Activated naive CD8-positive, alpha-beta T cell treated with anti-CD3 and anti-CD28 coated beads for 36 hours (primary cell): ENCODE measurements around the gene IL36G. TPM values are rescaled to one million over a fixed set of nuclear protein-coding genes. Genes with fewer than 3 reads are reported as not detected.

ENCODE experiments used
- DNase-seq: peaks from one replicate; pipeline ENCODE4 v3.0.0; 2021
- H3K27ac Mint-ChIP-seq: one replicate; pipeline ENCODE4 v1.8.0; 2022; ENCODE audit warnings: mild to moderate bottlenecking, moderate library complexity, mixed read lengths
- H3K27me3 Mint-ChIP-seq: one replicate; pipeline ENCODE4 v1.8.0; 2022; ENCODE audit warnings: mild to moderate bottlenecking, mixed read lengths
- H3K36me3 Mint-ChIP-seq: one replicate; pipeline ENCODE4 v1.8.0; 2021; ENCODE audit warnings: mild to moderate bottlenecking, mixed read lengths
- H3K4me1 Mint-ChIP-seq: one replicate; pipeline ENCODE4 v1.8.0; 2021; ENCODE audit warnings: mixed read lengths
- H3K4me3 Mint-ChIP-seq: one replicate; pipeline ENCODE4 v1.8.0; 2022; ENCODE audit warnings: mild to moderate bottlenecking, moderate library complexity, mixed read lengths
- H3K9me3 Mint-ChIP-seq: one replicate; pipeline ENCODE4 v1.8.0; 2022; ENCODE audit warnings: mixed read lengths
- total RNA-seq, 2 experiments: library from RNA; stranded (reverse); gene quantifications; one replicate each; pipeline ENCODE4 v1.2.3, GENCODE V29; 2021

The IL36G gene
- total RNA-seq, 2 experiments from 2014 or later = not detected

DNA sequence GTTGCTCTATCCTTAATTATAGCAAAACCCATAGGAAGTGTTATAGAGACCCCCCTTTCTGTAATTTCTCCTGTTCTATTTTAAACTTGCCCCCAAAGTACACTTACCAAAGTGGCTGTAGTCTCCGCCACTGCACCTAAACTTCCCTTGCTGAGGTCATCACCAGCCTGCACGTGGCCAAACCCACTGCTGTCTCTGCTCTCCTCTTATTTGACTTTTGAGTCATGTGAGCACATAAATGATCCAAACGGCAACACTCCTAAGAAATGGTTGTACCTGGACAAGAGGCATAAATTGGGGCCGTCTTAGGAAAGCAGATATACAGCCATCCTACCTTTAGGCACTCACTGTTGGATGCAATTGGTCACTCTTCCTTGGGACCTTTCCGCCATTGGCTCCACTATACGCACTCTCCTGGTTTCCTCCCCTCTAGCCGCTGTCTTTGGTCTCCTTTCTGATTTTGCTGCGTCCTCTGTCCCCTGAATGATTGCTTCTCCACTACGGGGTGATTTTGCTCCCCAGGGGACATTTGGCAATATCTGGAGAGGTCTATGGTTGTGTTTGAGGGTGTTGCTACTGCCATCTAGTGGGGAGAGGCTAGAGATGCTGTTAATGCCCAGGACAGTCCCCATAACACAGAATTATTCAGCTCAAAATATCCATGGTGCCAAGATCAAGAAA lies 19.2 kb upstream of the IL36G start:
- Mint-ChIP-seq H3K4me1 (no peaks in the 10 kb centered on the region), H3K27ac (no peak overlapping the region), H3K27me3 (no peaks in the 10 kb centered on the region), H3K36me3 (no peaks in the 10 kb centered on the region), H3K9me3 (no peaks in the 10 kb centered on the region), H3K4me3 (no peak overlapping the region)
- DNase-seq = peak; percentile 11

DNA sequence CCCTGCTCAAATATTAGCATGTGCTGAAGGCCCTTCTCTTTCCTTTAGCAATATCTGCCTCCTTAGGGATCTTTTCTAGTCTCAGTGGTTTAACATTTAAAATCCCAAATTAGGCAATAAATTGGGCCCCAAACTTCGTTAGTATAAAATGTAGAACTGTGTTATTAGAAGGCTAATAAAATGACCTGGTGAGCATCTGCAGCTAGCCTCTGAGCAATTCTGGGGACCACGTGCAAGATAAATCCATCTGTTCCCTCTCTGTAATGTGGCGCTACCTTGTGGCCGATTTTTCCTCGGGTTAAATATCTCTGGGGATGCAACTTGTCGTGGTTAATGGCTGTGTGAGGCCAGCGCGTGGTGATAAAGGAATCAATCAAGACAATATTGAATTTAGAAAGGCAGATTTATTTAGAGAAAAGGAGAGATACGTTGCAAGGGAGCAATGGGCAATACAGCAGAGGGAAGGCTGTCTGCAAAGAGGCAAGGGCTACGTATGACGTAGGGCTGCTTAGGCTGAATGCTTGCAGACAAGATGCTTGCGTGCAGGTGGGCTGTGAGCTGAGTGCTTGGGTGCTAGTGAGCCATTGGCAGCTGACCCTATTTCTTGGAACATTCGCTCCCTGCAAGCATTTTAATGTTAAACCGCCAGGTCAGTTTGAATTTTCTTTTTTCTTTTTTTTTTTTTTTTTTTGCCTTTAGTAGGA lies 18.5 kb upstream of the IL36G start:
- H3K9me3 Mint-ChIP-seq = no peaks in the 10 kb centered on the region
- no peak overlapping the region for H3K27ac Mint-ChIP-seq
- H3K4me1 Mint-ChIP-seq = no peaks in the 10 kb centered on the region
- H3K4me3 Mint-ChIP-seq = no peak overlapping the region
- DNase-seq = no peak
- no peaks in the 10 kb centered on the region for H3K36me3 Mint-ChIP-seq
- H3K27me3 Mint-ChIP-seq = no peaks in the 10 kb centered on the region

DNA sequence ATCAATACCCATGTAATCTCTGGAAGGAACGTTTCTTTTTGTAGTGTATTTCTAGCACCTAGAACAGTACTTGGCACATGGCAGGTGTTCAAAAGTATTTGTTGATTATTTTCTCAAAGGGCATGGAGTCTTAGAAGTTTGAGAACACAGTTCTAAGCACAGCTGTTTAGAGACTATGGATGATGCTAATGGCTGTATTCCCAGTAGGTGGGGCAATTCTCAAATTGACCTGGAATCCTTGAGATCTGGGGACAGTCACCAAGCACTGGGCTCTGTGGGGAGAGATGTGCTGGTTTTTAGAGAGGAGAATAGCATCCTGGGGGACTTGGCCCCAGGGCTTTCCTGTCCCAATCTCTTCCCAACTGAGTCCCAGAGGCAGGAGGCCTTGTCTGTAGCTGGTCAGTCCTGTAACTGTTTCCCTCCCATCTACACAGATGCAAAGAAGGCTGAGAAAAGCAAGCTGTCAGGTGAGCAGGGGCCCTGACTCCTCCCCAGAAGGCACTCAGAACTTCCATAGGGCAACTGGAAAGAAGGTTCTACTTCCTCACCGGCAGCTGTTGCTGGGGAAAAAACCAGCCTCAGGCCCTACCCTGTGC lies 17.5 kb upstream of the IL36G start:
- Mint-ChIP-seq H3K4me3 (no peak overlapping the region), H3K4me1 (no peaks in the 10 kb centered on the region), H3K27ac (no peak overlapping the region), H3K9me3 (no peaks in the 10 kb centered on the region), H3K36me3 (no peaks in the 10 kb centered on the region), H3K27me3 (no peaks in the 10 kb centered on the region)
- DNase-seq = no peak

DNA sequence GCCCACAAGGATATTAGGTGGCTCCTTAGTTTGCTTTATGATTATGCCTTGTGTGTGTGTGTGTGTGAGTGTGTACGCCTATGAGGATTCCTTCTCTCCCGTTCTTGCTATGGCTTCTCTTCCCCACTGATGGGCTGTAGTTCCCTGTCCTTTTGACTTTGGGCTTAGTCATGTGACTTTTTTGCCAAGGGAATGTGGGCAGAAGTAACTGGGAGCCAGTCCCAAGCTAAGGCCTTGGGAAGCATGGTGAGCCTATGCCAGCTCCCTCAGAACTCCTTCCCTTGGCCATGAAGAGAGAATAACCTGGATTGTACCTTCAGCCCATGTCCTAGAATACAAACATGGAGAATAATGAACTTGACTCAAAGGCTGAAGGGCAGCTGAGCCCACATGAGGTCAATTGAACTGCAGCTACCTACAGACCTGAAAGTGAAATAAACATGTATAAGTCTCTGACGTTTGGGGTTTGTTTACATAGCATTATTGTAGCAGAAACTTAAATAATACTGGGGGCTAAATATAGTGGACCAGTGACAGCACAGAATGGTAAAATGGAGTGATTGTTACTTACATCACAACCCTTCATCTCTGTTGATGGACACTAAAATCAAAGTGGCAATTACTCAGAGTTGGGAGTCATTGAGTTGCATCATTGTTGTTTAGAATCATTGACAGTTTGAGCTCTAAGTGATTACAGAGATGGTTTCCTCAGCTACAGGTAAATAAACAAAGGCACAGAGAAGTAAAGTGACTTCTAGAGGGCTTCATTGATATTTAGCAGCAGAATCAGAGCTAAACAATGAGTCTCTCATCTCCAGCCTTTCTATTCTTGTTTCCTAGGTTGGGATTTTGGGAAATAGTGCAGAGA lies 15.3 kb upstream of the IL36G start:
- no peaks in the 10 kb centered on the region for H3K36me3 Mint-ChIP-seq
- DNase-seq = no peak

DNA sequence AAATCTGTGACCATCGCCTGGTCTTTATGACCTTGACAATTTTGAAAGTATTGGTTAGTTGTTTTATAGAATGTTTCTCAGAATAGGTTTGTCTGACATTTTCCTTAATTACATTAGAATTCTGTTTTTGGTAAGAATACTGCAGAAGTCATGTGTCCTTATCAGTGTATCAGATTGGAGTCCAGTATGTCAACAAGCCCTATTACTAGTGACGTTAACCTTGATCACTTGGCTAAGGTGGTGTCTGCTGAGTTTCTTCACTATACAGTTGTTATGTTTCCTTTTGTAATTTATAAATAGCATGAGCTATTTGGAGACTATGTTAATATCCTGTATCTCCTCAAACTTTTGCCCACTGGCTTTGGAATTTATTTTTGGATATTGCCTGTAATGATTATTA lies 10.8 kb upstream of the IL36G start:
- Mint-ChIP-seq H3K4me1 (peaks cover 7% of the 10 kb centered on the region), H3K27ac (no peak overlapping the region), H3K27me3 (no peaks in the 10 kb centered on the region), H3K9me3 (peaks cover 1% of the 10 kb centered on the region), H3K4me3 (no peak overlapping the region), H3K36me3 (no peaks in the 10 kb centered on the region)
- DNase-seq = no peak

More for the DNA sequence above, 15.3 kb upstream of the IL36G start:
- Mint-ChIP-seq H3K27me3 (no peaks in the 10 kb centered on the region), H3K27ac (no peak overlapping the region), H3K4me3 (no peak overlapping the region), H3K4me1 (no peaks in the 10 kb centered on the region), H3K9me3 (no peaks in the 10 kb centered on the region)

DNA sequence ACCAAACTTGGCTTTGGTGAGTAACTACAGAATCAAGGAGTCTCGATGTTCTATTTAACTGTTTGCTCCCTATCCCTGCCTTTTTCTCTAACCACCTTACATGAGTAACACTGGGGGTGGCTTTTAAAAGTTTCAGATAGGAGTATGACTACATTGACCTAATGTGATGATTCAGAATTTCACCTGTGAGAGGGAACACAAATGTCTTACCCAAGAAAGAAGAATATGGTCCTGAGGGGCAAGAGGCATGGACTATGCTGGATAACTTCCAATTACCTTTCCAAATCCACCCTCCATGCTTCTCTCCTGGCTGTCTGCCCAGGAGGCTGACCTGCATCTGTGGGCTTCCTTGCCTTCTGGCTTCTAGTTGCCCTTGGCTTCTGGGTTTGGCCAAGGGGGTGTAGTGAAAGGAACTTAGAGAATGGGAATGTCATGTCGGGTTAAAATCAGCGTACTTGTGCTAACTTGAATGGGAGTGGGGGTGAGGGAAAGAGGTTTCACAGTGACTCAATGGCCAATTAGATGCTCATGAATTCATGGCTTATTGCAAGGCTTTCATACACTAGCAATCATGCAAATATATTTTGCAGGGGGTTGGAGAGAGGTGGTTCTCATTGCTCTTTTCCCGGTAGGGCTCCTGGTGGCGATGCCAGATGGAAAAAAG lies 5.3 kb upstream of the IL36G start:
- Mint-ChIP-seq H3K4me3 (no peak overlapping the region), H3K27me3 (no peaks in the 10 kb centered on the region)

DNA sequence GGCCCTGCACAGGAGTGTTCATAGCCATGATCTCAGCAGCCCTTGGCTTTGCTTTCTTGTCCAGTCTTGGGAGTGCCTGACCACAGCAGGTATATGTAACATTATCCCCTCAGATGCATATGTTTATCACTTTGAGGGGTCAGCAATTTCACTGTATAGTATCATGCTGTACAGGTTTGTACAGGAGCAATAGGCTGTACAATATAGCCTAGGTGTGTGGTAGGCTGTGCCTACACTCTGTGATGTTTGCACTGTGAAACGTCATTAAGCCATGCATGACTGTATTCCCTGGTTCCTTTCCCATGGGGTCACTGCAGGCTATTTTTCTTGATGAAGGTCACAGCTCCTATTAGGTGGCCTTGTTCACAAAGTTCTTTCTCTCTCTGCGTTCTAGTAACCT lies 4.7 kb upstream of the IL36G start:
- no peaks in the 10 kb centered on the region for H3K36me3 Mint-ChIP-seq
- H3K9me3 Mint-ChIP-seq = peaks cover 1% of the 10 kb centered on the region
- H3K27me3 Mint-ChIP-seq = no peaks in the 10 kb centered on the region
- DNase-seq = no peak
- H3K4me3 Mint-ChIP-seq = no peak overlapping the region
- H3K27ac Mint-ChIP-seq = no peak overlapping the region
- peaks cover 23% of the 10 kb centered on the region for H3K4me1 Mint-ChIP-seq

More for the DNA sequence above, 5.3 kb upstream of the IL36G start:
- peaks cover 1% of the 10 kb centered on the region for H3K9me3 Mint-ChIP-seq
- H3K36me3 Mint-ChIP-seq = no peaks in the 10 kb centered on the region
- no peak overlapping the region for H3K27ac Mint-ChIP-seq
- DNase-seq = no peak
- H3K4me1 Mint-ChIP-seq = peaks cover 20% of the 10 kb centered on the region

DNA sequence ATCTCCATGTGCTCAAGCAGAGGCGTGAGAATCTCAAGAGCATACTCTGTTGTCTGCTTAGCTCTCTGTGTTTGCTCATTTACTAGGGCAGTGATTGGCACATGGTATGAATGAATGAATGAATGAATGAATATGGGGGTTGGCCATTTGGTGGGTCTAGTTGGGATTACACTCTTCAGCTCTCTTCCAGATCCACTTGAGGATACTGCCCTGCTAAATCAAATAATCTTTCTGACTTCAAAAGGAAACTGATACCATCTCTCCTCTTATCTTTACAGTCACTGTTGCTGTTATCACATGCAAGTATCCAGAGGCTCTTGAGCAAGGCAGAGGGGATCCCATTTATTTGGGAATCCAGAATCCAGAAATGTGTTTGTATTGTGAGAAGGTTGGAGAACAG lies 1.9 kb downstream of the IL36G start:
- no peak for DNase-seq
- H3K4me3 Mint-ChIP-seq = no peak overlapping the region
- peaks cover 29% of the 10 kb centered on the region for H3K4me1 Mint-ChIP-seq
- no peaks in the 10 kb centered on the region for H3K9me3 Mint-ChIP-seq
- H3K27me3 Mint-ChIP-seq = no peaks in the 10 kb centered on the region
- no peaks in the 10 kb centered on the region for H3K36me3 Mint-ChIP-seq
- H3K27ac Mint-ChIP-seq = no peak overlapping the region

DNA sequence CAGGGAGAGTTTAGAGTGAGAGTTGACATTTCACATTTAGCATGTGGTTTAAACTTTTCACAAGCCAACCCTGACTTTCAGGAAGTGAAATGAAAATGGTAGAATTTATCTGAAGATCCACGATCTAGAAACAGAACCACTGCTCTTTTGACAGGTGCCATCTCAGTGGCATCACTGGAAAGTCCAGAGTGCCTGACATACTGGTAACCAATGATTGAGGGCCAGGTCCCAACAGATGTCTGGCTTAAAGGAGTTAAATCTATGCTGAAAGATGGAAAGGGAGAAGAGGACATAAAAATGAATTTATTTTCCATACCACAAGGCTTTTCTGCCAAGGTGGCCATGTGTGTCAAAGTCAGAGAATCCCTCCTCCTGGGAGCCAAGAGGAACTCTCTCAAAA lies 2.7 kb downstream of the IL36G start:
- peak overlapping the region; percentile 34 for H3K4me3 Mint-ChIP-seq
- peak; percentile 12 for DNase-seq
- H3K27ac Mint-ChIP-seq = peak overlapping the region; percentile 86
- H3K9me3 Mint-ChIP-seq = no peaks in the 10 kb centered on the region
- H3K4me1 Mint-ChIP-seq = peaks cover 34% of the 10 kb centered on the region
- H3K36me3 Mint-ChIP-seq = no peaks in the 10 kb centered on the region
- no peaks in the 10 kb centered on the region for H3K27me3 Mint-ChIP-seq

DNA sequence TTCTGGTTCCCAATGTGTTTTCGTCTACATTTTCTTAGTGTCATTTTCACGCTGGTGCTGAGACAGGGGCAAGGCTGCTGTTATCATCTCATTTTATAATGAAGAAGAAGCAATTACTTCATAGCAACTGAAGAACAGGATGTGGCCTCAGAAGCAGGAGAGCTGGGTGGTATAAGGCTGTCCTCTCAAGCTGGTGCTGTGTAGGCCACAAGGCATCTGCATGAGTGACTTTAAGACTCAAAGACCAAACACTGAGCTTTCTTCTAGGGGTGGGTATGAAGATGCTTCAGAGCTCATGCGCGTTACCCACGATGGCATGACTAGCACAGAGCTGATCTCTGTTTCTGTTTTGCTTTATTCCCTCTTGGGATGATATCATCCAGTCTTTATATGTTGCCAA lies 7.3 kb downstream of the IL36G start:
- peaks cover 2% of the 10 kb centered on the region for H3K36me3 Mint-ChIP-seq
- H3K9me3 Mint-ChIP-seq = peaks cover 17% of the 10 kb centered on the region

DNA sequence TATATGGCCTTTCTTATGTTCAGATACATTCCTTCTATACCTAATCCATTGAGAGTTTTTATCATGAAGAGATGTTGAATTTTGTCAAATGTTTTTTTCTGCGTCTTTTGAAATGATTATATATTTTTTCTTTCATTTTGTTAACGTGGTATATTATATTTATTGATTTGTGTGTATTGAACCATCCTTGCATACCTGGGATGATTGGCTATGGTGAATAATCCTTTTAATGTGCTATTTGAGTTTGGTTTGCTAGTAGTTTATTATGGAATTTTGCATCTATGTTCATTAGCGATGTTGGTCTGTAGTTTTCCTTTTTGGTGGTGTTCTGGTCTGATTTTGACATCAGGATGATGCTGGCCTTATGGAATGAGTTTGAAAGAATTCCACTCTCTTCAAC lies 11.8 kb downstream of the IL36G start:
- Mint-ChIP-seq H3K27me3 (no peaks in the 10 kb centered on the region), H3K4me1 (peaks cover 19% of the 10 kb centered on the region), H3K27ac (no peak overlapping the region), H3K4me3 (no peak overlapping the region), H3K36me3 (peaks cover 11% of the 10 kb centered on the region), H3K9me3 (peaks cover 32% of the 10 kb centered on the region)
- DNase-seq = no peak

More for the DNA sequence above, 7.3 kb downstream of the IL36G start:
- no peak overlapping the region for H3K4me3 Mint-ChIP-seq
- H3K4me1 Mint-ChIP-seq = peaks cover 26% of the 10 kb centered on the region
- peak overlapping the region; percentile 64 for H3K27ac Mint-ChIP-seq
- peak; percentile 13 for DNase-seq
- H3K27me3 Mint-ChIP-seq = no peaks in the 10 kb centered on the region

DNA sequence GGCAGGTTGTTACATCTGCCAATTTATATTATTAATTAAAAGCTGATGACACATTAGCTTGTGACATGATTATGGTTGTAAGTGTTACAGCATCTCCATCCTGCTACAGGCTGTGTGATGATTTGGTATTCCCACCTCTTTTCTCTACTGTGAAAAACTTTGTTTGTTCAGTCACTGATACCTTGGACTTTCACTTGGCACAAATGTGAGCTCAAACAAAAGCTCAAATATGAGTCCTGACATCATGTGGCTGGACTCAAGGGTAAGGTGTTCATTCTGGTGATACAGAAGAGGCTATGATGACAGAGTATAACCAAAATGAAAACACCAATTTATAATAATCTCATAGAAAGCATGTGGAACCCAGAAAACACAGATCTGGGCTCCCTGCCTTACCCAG lies 16.0 kb downstream of the IL36G start:
- H3K27ac Mint-ChIP-seq = no peak overlapping the region
- H3K36me3 Mint-ChIP-seq = peaks cover 11% of the 10 kb centered on the region
- H3K4me1 Mint-ChIP-seq = peaks cover 37% of the 10 kb centered on the region
- DNase-seq = no peak
- H3K4me3 Mint-ChIP-seq = no peak overlapping the region
- peaks cover 26% of the 10 kb centered on the region for H3K9me3 Mint-ChIP-seq
- H3K27me3 Mint-ChIP-seq = no peaks in the 10 kb centered on the region

DNA sequence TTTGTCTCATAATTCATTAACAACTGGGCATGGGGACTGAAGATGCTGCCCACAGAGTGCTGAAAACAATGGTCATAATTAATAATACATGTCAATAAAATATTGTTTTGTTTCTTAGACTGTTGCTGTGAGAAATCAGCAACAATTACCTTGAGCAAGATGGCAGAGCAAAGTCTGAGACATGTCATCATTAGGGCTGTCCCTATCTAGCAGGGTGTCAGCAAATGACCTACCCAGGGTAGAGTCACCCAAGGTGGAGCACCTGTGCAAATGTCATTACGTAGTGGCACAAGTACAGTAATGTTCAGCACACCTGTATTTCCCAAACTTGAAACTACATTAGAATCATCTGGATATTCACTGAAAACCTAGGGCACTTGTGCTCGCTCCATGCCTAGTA lies 16.8 kb downstream of the IL36G start:
- H3K9me3 Mint-ChIP-seq = peaks cover 28% of the 10 kb centered on the region
- no peak for DNase-seq
- no peak overlapping the region for H3K4me3 Mint-ChIP-seq
- no peak overlapping the region for H3K27ac Mint-ChIP-seq
- H3K27me3 Mint-ChIP-seq = no peaks in the 10 kb centered on the region
- H3K4me1 Mint-ChIP-seq = peaks cover 37% of the 10 kb centered on the region
- H3K36me3 Mint-ChIP-seq = peaks cover 8% of the 10 kb centered on the region

DNA sequence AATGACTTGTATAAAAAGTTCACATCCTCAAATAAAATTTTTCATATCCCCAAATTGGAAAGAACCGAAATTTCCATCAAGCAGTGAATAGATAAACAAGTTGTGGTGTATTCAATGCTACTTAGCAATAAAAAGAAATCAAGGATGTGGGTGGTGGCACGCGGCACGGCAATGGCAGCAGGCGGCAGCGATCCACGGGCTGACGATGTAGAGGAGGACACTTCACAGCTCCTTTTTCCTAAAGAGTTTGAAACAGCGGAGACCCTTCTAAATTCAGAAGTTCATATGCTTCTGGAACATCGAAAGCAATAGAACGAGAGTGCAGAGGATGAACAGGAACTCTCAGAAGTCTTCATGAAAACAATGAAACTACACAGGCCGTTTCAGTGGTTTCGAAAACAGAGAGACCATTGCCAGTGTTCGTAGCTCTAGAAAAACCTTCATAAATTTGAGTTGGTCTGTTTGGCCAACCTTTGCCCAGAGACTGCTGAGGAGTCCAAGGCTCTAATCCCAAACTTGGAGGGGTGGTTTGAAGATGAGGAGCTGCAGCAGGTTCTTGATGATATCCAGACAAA lies 17.6 kb downstream of the IL36G start:
- peak; percentile 20 for DNase-seq
- Mint-ChIP-seq H3K27me3 (no peaks in the 10 kb centered on the region), H3K4me3 (peak overlapping the region; percentile 66), H3K36me3 (peaks cover 12% of the 10 kb centered on the region), H3K4me1 (peaks cover 37% of the 10 kb centered on the region), H3K9me3 (peaks cover 28% of the 10 kb centered on the region), H3K27ac (peak overlapping the region; percentile 74)
